SK-MEL-5 (cell line): ENCODE measurements around the gene AMER2. TPM values are rescaled to one million over a fixed set of nuclear protein-coding genes. Genes with fewer than 3 reads are reported as not detected.
"Not testable (repeated sequence)": the region's sequence is repeated elsewhere in the genome, so short reads cannot be mapped to it uniquely, and the experiment has no call there.

ENCODE experiments used
- DNase-seq: peaks from one replicate; pipeline ENCODE4 v3.0.0-alpha.2; 2016; ENCODE audit warnings: low read depth, low spot score
- in situ Hi-C: cut with HindIII; loops from 2 replicates; pipeline ENCODE4 v1.10.0; 2016; ENCODE audit warnings: low sequenced_read_pairs, high pct_unique_total_duplicates, low pct_unique_long_range_greater_than_20kb
- total RNA-seq: library from RNA; depleted of rRNA; stranded (reverse); fragments of >200 nt; shearing (Covaris generic); gene quantifications from 2 replicates; pipeline ENCODE4 v1.2.3, GENCODE V29; 2014

Gene AMER2
- total RNA-seq, 1 experiment from 2014 or later: not detected

DNA sequence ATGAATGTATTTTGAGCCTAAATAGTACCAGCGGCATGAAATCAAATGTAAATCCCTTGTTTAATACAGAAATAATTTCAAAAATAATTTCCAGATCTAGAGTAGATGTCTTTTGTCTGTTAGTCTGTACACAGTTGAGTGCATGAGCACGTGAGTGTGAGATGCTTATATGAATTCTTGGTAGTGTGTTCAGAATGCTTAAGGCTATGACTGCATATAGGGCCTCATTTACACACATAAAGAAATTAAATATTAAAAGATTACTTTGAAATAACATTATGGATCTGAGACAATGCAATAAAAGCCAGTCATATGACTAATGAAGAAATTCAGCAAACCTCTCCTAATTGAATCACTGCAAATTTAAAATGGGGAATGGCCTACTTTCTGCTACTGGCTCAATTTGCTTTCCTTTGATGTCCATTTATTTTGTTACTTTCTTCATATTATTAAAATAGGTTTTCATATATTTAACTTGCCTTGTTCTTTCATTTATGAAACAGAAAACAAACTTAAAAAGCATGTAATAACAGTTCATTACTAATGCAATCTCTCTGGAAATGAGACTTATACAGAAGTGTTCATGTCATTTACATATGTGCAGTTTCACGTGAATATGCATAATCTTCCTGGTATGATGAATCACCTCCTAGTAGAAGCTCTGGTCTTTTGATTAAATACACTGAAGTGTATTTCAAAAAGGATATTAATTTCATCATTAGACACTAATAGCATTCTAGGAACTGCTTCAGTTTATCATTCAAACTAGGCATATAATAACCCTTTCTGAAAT is 4.5 kb downstream of the AMER2 start:
- DNase-seq: no peak
- in situ Hi-C loops: no loop called here

DNA sequence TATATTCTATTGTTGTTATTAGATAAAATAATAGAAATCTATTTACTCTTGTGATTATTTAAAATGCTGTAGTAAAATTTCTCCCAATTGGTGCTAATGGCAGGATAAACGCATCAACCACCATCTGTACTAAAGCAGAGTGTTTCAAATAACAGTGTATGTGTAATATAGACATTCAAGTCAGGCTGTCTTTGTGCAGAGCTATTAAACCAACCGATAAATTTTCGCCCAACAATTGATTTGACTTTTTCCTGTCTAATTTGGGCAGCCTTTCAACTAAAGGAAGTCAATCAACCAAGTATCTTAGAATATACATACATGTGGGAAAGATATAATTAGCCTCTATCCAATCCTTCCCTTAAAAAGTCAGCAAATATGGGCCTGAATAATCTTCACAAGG is 5.8 kb downstream of the AMER2 start:
- no peak for DNase-seq
- in situ Hi-C loops: no loop called here

DNA sequence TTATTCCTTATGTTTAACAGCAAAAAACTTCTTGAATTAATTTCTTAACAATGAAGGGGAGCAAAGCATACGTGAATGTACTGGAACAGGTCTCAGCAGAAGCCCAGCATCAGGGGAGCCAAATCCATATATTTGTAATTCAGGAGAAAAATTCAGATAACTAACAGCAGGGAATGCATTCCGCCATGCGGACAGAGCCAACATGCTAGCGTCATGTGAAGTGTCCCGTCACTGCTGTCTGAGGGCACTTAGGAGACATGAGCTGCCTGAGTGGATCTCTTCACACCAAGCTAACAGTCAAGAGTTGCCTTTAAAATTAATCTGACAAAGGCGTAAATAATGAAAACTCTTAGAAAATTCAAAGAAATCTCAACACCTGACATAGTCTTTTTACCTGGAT is 6.4 kb downstream of the AMER2 start:
- no peak for DNase-seq
- in situ Hi-C loops: no loop called here

DNA sequence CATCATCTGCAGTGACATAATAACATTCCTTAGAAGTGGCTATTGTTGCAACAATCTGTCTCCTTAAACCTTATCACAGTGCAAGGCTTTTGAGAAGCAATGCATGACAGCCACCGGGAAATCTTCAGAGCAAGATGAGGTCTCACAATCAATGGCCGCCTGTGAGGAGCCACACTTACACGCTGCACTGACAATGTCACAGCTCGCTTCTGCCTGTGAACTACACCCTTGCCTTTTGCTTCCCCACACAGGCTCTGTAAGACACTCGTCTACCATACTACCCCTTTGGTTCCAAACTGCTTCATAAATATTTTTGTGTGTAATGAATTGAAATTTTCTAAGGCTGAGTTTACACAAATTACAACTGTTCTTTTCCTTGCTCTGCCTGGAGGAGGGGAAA is 6.9 kb downstream of the AMER2 start:
- in situ Hi-C loops, DNase-seq: not testable (repeated sequence)

DNA sequence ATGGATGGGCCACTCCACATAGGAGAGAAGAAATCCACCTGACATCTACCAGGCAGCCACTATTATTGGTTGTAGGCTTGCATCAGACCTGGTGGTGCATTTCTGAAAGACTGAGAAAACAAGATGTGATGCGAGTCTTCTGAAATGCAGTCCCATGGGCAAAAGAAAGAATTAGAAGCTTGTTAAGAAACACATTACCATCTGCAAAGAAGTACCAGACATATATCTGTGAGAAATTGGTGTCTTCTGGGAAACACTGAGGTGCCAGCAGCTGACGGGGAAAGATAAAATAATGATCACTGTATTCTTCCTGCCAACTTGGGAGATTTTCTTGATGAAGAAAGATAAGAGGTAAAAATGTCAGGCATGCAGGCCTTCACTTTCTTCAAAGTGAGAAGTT is 14.4 kb downstream of the AMER2 start:
- DNase-seq: no peak
- in situ Hi-C loops: no loop called here

DNA sequence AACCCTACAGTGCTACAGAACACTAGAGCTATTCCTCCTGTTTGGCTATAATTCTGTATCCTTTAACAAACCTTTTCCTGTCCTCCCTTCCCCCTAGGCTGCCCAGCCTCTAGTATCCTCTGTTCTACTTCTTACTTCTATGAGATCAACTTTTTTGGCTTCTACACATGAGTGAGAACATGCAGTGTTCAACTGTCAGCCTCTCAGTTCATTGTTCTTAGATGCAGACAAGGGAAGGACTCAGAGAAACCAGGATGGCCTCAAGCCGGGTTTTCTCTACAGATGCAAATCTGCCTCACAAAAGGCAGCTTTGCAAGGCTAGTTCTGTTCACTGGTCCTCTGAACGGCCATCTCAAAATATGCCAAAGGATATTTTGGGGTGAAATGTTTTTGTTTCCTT is 18.4 kb downstream of the AMER2 start:
- peak; percentile 89 for DNase-seq
- in situ Hi-C loops: no loop called here

DNA sequence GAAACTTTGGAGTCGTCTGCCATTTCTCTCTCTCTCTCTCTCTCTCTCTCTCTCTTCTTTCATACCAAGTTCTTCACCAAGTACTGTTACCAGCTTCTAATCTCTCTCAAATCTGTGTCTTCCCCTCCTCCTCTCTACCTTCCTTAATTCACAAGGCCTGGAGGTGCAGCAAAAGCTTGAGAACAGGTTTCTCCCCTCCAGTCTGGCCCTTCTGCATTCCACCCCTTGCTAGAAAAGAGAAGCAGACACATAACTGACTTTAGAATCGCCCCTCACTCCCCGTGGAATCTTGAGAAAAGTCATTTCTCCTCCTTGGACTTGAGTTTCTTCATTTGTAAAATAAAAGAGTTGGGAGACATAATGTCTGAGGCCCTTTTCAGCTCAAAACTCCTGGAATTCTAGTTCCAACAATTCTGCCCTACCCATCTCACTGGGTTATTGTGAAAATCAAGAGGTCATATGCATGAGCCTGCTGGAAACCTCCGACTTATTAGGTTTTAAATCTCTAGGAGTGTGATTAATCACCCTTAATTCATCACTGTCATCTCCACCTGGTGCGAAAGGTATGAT is 20.4 kb downstream of the AMER2 start:
- in situ Hi-C loops: no loop called here
- no peak for DNase-seq

GRCh38 chr13:25149711-25150110 is 22.4 kb downstream of the AMER2 start:
- DNase-seq: no peak
- in situ Hi-C loops: no loop called here

DNA sequence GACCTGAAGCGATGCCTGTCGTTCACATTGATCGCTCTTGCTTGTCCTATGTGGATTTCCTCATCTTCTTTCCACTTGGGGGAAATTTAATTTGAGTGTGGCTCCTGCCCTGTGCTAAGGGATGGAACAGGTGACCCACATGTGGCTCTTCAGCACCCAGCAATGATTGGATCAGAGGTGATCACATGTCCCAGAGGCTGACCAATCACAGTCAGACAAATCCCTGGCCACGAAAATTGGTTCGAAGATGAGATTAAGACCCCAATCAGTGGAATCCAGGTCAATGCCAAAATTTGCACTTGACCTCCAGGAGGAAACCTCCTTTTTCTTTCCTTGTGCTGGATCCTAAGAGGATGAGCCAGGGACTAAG is 23.7 kb downstream of the AMER2 start:
- DNase-seq: no peak
- in situ Hi-C loops: no loop called here

DNA sequence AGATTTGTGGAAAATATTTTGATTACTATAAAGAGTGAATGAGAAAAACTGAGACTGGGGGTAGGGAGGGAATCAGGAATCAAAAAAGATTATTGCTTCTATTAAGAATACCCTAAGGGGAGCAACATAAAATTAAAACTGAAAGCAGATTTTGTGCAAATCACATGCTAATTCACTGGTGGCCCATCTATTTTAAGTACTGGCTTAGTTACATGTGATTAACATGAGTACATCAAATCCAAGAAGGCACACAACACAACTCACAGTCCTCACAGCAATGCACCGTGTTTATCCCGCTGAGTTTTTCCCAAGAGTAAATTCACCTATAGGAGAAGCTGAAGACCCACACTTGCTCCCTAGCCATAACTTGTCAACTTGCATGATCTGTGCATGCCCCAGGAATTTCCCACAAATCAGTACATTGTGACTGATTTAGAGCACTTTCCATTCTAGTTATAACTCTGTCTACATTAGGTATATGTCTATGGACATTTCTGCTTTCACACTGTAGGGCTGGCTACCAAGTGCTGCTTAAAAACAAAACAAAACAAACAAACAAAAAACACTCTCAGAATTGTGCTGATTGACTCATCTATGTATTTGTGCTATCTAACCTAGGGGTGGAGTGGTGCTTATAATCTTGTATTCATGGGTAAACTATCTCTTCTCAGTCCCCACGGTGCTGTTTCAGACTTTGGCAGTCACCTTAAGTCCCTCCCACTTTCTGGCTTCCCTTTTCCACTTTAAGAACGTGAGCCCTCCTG is 24.3 kb downstream of the AMER2 start:
- DNase-seq: no peak
- in situ Hi-C loops: no loop called here

- DNase-seq: no peak
- in situ Hi-C loops: no loop called here
These were observed 28.4 kb downstream of the AMER2 start for GRCh38 chr13:25143706-25144105.

GRCh38 chr13:25141042-25141441 is 31.0 kb downstream of the AMER2 start:
- no peak for DNase-seq
- in situ Hi-C loops: no loop called here

GRCh38 chr13:25137788-25138115 is 34.3 kb downstream of the AMER2 start:
- in situ Hi-C loops: no loop called here
- no peak for DNase-seq

- in situ Hi-C loops: no loop called here
These were observed 35.0 kb downstream of the AMER2 start for GRCh38 chr13:25136880-25137787.

DNA sequence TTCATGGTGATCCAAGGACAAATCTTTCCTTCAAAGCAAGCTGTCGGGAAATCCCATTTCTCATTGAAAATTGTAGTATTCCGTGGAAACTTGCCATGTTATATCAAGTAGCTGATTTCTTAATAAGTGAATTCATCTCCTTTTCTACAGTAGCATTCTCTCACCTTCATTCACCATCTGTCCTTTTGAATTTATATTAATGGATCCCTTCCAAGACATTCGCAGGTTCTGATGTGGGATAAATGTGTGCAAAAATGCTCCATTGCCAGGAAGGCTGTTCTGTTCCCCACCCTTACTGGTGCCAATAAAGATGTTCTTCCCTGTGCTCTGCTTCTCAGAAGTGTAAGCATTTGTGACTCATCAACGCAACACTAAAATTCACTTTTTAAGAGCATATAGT is 36.2 kb downstream of the AMER2 start:
- no peak for DNase-seq
- in situ Hi-C loops: no loop called here

More at GRCh38 chr13:25136880-25137787, 35.0 kb downstream of the AMER2 start:
- DNase-seq: no peak

DNA sequence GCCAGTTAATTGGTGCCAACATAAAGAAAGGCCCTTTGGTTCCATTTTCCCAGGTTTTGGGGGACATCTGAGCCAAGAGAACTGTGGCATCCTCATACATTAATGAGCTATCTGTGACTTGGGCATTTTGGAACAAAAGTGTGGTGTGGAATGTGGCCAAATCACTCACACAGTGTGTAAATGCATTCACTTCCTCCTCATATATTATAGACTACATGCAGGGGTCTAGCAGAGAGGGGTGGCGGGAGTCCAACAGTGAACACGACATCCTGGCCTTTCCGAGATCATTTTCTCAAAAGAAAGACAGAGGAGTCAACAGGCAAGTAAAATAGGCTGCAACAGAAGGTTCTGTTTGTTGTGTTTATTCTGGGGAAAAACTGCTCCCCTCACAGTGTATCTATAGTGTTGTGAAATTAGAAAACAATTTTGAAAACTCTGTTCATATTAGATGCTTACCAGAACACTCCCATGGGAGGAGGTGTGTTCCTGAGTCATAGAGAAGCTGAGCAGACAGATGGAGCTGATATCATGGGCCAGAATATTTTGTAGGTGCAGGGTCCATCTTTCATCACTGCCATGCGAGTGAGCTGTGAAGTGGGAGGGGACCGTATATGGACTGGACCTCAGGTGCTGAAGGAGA is 39.2 kb downstream of the AMER2 start:
- DNase-seq: no peak
- in situ Hi-C loops: no loop called here

DNA sequence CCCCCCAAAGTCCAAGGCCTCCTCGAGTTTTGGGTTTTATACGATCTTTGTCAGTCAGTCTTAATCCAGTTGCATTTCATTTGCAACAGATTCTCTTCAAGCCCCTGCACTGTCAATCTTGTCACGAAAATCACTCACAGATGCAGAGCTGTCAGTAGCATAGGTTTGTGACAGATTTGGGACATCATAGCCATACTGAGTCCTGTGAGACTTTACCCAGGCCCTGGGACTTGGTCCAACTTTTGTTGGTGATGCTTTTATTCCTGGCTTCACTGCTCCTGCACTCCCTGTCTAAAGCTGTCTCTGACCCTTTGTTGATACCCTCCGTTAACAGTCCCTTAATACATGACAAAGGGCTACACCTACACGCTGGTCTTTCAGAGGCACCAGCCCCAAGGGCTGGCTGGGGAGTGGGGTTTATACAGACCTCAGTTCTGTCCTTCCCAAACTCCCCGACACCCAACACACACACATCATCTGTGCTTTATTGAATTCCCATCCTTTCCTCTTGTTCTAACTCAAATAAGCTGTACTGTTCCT is 40.1 kb downstream of the AMER2 start:
- in situ Hi-C loops: no loop called here

More for the DNA sequence above, 40.1 kb downstream of the AMER2 start:
- DNase-seq: no peak
